A673 (cell line): ENCODE measurements around the gene WHRN. TPM values are rescaled to one million over a fixed set of nuclear protein-coding genes. Genes with fewer than 3 reads are reported as not detected.
A peak's percentile ranks its signal among the peaks of the same experiment; 100 is the strongest.

Experiments used
- BruUV-seq: library from RNA; stranded (reverse); fragments of 400-500 nt; replicated peaks from 2 replicates; lab custom pipeline; 2021; lab: Mats Ljungman, UMichigan
- CTCF ChIA-PET: fragments of 300-600 bp; sonication (Branson Sonifier 250); formaldehyde crosslinking; loops from one replicate; lab custom pipeline; 2022; ENCODE audit warnings: antibody characterized with exemption; lab: Charles Lee
- POLR2A ChIA-PET: fragments of 300-600 bp; sonication (Branson Sonifier 250); formaldehyde crosslinking; loops from one replicate; lab custom pipeline; 2022; ENCODE audit warnings: antibody characterized with exemption; ENCODE audit not compliant: low non-redundant PET; lab: Charles Lee
- DNase-seq: peaks from one replicate; pipeline ENCODE4 v3.0.0-alpha.2; 2015; ENCODE audit warnings: low spot score
- H3K27ac ChIP-seq: fragments of 200-600 bp; sonication (generic); 2 replicates; pipeline ENCODE4 v1.5.1; 2016; ENCODE audit warnings: mixed run types, low read depth, mild to moderate bottlenecking, mixed read lengths, antibody characterized with exemption, low read length; ENCODE audit not compliant: poor library complexity, severe bottlenecking
- H3K27me3 ChIP-seq: fragments of 200-600 bp; sonication (generic); replicated peaks from 2 replicates; pipeline ENCODE4 v1.6.1; 2017; ENCODE audit warnings: mixed run types, low read depth, mild to moderate bottlenecking, mixed read lengths, antibody characterized with exemption, low read length; ENCODE audit not compliant: insufficient read depth, poor library complexity
- H3K36me3 ChIP-seq: fragments of 200-600 bp; sonication (generic); 2 replicates; pipeline ENCODE4 v1.6.1; 2016; ENCODE audit warnings: mixed run types, mild to moderate bottlenecking, mixed read lengths, antibody characterized with exemption, low read length; ENCODE audit not compliant: insufficient read depth, poor library complexity, severe bottlenecking
- H3K4me1 ChIP-seq: fragments of 200-600 bp; sonication (generic); 2 replicates; pipeline ENCODE4 v1.6.1; 2017; ENCODE audit warnings: mixed run types, mild to moderate bottlenecking, mixed read lengths, antibody characterized with exemption, low read length; ENCODE audit not compliant: insufficient read depth, poor library complexity, severe bottlenecking
- H3K4me3 ChIP-seq: fragments of 200-600 bp; sonication (generic); 2 replicates; pipeline ENCODE4 v1.5.1; 2016; ENCODE audit warnings: low read depth, mixed run types, mild to moderate bottlenecking, mixed read lengths, low read length; ENCODE audit not compliant: poor library complexity, severe bottlenecking
- H3K9me3 ChIP-seq: fragments of 200-600 bp; sonication (generic); 2 replicates; pipeline ENCODE4 v1.6.1; 2016; ENCODE audit warnings: mixed run types, low read depth, mild to moderate bottlenecking, mixed read lengths, antibody characterized with exemption, low read length; ENCODE audit not compliant: poor library complexity, severe bottlenecking
- EZH2 ChIP-seq: fragments of 200-600 bp; sonication (generic); IDR thresholded peaks from 2 replicates; pipeline ENCODE4 v1.6.1; 2017; ENCODE audit warnings: borderline replicate concordance, low read depth, mild to moderate bottlenecking, mixed read lengths, antibody characterized with exemption, low read length; ENCODE audit not compliant: poor library complexity, severe bottlenecking
- intact Hi-C: fragments of 100-400 bp; cut with micrococcal nuclease; formaldehyde crosslinking; loops from one replicate; pipeline ENCODE4 v1.10.0; 2022; ENCODE audit not compliant: unreplicated experiment
- total RNA-seq: library from RNA; stranded (reverse); gene quantifications from 2 replicates; pipeline ENCODE4 v1.2.3, GENCODE V29; 2021
- TF ChIP-seq, protein P1 (sequence below): fragments of 300-800, 200-600 bp; sonication (generic); conservative IDR thresholded peaks from 2 replicates; pipeline ENCODE4 v1.5.1; 2017; ENCODE audit warnings: low read depth, mild to moderate bottlenecking, antibody characterized with exemption, low read length, moderate library complexity, mixed read lengths

Gene WHRN
- total RNA-seq, 1 experiment from 2014 or later: 9.1 TPM

DNA sequence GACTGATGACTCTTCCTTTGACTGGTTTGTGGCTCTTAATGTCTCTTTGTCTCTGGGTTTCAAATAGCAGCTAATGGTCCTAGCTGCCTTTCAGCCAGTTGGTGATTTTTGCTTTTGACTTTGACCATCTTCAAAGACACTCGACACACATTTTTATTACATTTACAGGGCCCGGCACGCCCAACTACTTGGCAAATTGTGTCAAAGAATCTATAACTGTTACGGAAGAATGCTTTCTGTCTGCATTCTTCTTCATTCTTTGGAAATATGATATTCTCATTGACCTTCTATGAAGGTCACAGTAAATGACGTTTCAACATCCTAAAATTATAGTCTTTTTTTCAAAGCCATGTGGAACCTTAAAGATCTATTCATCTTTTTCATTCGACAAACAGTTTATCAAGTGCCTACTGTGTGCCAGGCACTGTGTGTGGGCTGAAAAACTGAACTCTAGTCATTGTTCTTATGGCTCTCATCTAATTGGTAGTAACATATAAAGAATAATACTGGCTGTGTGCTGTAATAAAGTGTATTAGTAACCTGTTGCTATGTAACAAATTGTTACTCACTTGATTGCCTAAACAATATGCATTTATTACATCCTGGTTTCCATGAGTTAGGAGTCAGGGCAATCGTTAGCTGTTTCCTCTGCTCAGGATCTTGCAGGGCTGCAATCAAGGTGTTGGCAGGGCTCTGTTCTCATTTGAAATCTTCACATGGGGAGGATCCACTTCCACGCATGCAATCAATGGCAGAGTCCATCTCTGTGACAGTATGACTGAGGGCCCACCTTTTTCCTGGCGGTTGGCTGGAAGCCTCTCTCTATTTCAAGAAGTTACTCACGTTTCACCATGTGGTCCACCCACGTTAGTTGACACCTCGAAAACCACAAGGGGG is 7.0 kb upstream of the WHRN start:
- POLR2A ChIA-PET: no interaction called here
- Histone ChIP-seq H3K27ac (no peak overlapping the region), H3K9me3 (no peaks in the 10 kb centered on the region), H3K36me3 (no peaks in the 10 kb centered on the region), H3K4me3 (no peak overlapping the region), H3K27me3 (peaks cover 22% of the 10 kb centered on the region), H3K4me1 (no peaks in the 10 kb centered on the region)
- CTCF ChIA-PET: no interaction called here
- intact Hi-C loops: no loop called here
- no peak for DNase-seq
- TF ChIP-seq EZH2: no peak
- TF ChIP-seq, protein P1, sequence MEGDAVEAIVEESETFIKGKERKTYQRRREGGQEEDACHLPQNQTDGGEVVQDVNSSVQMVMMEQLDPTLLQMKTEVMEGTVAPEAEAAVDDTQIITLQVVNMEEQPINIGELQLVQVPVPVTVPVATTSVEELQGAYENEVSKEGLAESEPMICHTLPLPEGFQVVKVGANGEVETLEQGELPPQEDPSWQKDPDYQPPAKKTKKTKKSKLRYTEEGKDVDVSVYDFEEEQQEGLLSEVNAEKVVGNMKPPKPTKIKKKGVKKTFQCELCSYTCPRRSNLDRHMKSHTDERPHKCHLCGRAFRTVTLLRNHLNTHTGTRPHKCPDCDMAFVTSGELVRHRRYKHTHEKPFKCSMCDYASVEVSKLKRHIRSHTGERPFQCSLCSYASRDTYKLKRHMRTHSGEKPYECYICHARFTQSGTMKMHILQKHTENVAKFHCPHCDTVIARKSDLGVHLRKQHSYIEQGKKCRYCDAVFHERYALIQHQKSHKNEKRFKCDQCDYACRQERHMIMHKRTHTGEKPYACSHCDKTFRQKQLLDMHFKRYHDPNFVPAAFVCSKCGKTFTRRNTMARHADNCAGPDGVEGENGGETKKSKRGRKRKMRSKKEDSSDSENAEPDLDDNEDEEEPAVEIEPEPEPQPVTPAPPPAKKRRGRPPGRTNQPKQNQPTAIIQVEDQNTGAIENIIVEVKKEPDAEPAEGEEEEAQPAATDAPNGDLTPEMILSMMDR: no peak
- BruUV-seq: no TSS peak

DNA sequence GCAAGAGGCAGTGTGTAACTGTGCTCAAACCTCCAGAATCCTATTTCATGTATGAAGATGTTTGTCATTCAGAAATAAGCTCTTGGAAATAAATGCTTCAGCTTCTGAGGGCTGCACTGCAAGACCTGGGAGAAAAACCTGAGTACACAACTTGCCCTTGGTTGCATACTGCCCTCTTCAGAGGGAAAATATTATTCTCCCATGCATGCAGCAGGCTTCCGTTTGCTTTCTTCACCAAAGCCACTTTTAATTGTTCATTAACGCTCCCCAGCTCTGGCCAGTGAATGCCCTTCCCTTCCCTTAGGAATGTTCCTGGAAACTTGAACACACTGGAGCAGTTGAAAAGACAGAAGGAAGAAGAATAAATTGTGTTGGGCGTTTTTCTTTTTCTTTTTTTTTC is 2.5 kb upstream of the WHRN start:
- Histone ChIP-seq H3K27ac (no peak overlapping the region), H3K27me3 (peaks cover 34% of the 10 kb centered on the region), H3K9me3 (no peaks in the 10 kb centered on the region), H3K36me3 (no peaks in the 10 kb centered on the region), H3K4me1 (peaks cover 15% of the 10 kb centered on the region), H3K4me3 (no peak overlapping the region)
- intact Hi-C loops: no loop called here
- ChIA-PET CTCF (interaction anchor here (0.9 kb wide), 1 partner anchor 146 kb away, joined by 3 read pairs; no protein-coding TSS in a partner anchor), POLR2A (no interaction called here)
- TF ChIP-seq, protein P1: peak; percentile 48
- TF ChIP-seq EZH2: no peak
- BruUV-seq: no TSS peak
- peak; percentile 32 for DNase-seq

DNA sequence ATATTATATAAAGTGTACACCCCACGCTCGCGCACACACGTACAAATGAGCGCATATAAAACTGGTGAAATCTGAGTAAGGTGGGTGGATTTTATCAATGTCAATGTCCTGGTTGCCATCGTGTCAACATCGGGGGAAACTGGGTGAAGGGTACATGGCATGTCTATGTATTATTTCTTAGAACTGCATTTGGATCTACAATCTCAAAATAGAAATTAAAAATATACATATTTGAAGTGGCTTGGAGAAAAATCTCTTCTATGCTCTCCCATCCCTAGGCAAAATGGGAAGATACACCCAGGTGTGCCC is 763 bp upstream of the WHRN start:
- BruUV-seq: no TSS peak
- peaks cover 34% of the 10 kb centered on the region for H3K27me3 ChIP-seq

More for the DNA sequence above, 763 bp upstream of the WHRN start:
- no peak overlapping the region for H3K27ac ChIP-seq
- TF ChIP-seq, protein P1: no peak
- TF ChIP-seq EZH2: no peak
- intact Hi-C loops: no loop called here
- POLR2A ChIA-PET: no interaction called here
- H3K4me1 ChIP-seq: peaks cover 27% of the 10 kb centered on the region
- H3K9me3 ChIP-seq: no peaks in the 10 kb centered on the region
- CTCF ChIA-PET: no interaction called here
- H3K4me3 ChIP-seq: peak overlapping the region; percentile 77
- H3K36me3 ChIP-seq: no peaks in the 10 kb centered on the region
- no peak for DNase-seq
